Peyer's patch (tissue), 4 donors: Measurements from ENCODE around the gene DRD2.

ENCODE experiments used
- POLR2A ChIP-seq, 2 donors: fragments of 450-650 bp; IDR thresholded peaks; one replicate each; pipeline ENCODE4 v1.5.1; 2017; ENCODE audit warnings: antibody characterized with exemption in 2 of 2, mild to moderate bottlenecking in 2 of 2, moderate library complexity in 2 of 2
- TF ChIP-seq, protein P1 (sequence below), 6 experiments: fragments of 450-650 bp in 4 of 6; fragments of 200-600 bp in 2 of 6; sonication (generic) in 1 of 6; IDR thresholded peaks; one replicate each; pipeline ENCODE4 v1.5.1; 2017 to 2019; ENCODE audit warnings: antibody characterized with exemption in 6 of 6, mild to moderate bottlenecking in 3 of 6, moderate library complexity in 1 of 6

DNA sequence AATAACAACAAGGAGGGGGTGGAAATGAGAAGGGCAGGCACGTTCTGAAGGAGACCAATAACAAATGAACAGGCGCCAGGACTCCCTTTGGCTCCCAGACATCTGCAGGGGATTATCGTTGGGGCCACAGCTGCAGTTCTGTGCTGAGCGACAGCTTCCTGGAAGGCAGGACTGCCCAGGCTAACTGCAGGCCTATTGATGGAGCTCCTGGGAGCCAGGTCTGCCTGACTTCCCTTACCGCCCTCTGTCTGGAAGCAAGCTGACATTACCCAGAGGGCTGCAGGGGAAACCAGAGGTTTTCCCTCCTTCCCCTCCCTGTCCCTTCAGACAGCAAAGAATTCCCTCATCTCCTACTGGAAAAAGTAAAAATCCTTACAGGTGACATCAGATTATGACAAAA lies 5.0 kb downstream of the DRD2 start:
- TF ChIP-seq, protein P1, sequence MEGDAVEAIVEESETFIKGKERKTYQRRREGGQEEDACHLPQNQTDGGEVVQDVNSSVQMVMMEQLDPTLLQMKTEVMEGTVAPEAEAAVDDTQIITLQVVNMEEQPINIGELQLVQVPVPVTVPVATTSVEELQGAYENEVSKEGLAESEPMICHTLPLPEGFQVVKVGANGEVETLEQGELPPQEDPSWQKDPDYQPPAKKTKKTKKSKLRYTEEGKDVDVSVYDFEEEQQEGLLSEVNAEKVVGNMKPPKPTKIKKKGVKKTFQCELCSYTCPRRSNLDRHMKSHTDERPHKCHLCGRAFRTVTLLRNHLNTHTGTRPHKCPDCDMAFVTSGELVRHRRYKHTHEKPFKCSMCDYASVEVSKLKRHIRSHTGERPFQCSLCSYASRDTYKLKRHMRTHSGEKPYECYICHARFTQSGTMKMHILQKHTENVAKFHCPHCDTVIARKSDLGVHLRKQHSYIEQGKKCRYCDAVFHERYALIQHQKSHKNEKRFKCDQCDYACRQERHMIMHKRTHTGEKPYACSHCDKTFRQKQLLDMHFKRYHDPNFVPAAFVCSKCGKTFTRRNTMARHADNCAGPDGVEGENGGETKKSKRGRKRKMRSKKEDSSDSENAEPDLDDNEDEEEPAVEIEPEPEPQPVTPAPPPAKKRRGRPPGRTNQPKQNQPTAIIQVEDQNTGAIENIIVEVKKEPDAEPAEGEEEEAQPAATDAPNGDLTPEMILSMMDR (IDR thresholded peaks at IDR 0.05): no peak
- TF ChIP-seq POLR2A (IDR thresholded peaks at IDR 0.05): no peak
